H7 (cell line): ENCODE results near the gene UBE2N. TPM values are rescaled to one million over a fixed set of nuclear protein-coding genes. Genes with fewer than 3 reads are reported as not detected.
"Not testable (repeated sequence)": the region's sequence is repeated elsewhere in the genome, so short reads cannot be mapped to it uniquely, and the experiment has no call there.

Experiments used
- DNase-seq: peaks from one replicate; pipeline ENCODE4 v3.0.0; 2012
- H3K27me3 ChIP-seq: 2 replicates; pipeline ENCODE4 v1.6.0; 2011; ENCODE audit warnings: mild to moderate bottlenecking, low read length; ENCODE audit not compliant: control insufficient read depth, insufficient read depth
- H3K36me3 ChIP-seq: replicated peaks from 2 replicates; pipeline ENCODE4 v1.5.1; 2011; ENCODE audit warnings: low read length; ENCODE audit not compliant: control insufficient read depth, insufficient read depth
- H3K4me3 ChIP-seq: 2 replicates; pipeline ENCODE4 v1.5.1; 2011; ENCODE audit warnings: low read depth, mild to moderate bottlenecking, control low read depth, low read length, moderate library complexity; ENCODE audit not compliant: insufficient read depth
- total RNA-seq: library from RNA; depleted of rRNA; stranded (reverse); fragments of >200 nt; shearing (Covaris generic); gene quantifications from 2 replicates; pipeline ENCODE4 v1.2.3, GENCODE V29; 2014

The UBE2N gene
- total RNA-seq, 1 experiment from 2014 or later, result 342 TPM

DNA sequence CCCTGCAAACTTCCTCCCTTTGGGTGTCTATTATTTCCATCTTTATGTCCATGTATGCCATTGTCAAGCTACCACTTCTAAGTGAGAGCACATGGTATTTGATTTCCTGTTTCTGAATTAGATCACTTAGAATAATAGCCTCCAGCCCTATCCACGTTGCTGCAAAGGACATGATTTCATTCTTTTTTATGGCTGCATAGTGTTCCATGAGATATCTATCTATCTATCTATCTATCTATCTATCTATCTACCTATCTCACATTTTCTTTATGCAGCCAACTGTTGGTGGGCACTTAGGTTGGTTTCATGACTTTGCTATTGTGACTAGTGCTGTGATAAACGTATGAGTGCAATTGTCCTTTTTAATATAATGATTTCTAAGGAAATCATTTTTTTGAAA lies 14.3 kb upstream of the UBE2N start:
- no peak for DNase-seq
- Histone ChIP-seq H3K27me3 (no peaks in the 10 kb centered on the region), H3K36me3 (no peaks in the 10 kb centered on the region), H3K4me3 (no peak overlapping the region)

DNA sequence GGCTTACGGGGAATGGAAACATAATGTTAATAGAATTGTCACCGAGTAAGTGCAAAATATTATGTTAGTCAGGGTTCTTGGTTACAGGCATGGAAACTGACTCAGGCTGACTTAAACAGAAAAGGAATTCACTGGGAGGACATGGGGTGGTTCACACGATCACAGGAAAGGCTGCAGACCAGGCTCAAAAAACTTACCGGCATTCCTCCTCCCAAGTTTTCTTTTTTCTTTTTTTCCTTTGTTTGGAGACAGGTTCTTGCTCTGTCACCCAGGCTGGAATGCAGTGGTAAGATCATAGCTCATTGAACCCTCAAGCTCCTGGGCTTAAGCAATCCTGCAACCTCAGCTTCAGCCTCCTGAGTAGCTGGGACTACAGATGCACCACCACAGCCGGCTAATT lies 11.9 kb upstream of the UBE2N start:
- no peak for DNase-seq
- no peaks in the 10 kb centered on the region for H3K36me3 ChIP-seq
- H3K27me3 ChIP-seq, result no peaks in the 10 kb centered on the region
- H3K4me3 ChIP-seq, result no peak overlapping the region

DNA sequence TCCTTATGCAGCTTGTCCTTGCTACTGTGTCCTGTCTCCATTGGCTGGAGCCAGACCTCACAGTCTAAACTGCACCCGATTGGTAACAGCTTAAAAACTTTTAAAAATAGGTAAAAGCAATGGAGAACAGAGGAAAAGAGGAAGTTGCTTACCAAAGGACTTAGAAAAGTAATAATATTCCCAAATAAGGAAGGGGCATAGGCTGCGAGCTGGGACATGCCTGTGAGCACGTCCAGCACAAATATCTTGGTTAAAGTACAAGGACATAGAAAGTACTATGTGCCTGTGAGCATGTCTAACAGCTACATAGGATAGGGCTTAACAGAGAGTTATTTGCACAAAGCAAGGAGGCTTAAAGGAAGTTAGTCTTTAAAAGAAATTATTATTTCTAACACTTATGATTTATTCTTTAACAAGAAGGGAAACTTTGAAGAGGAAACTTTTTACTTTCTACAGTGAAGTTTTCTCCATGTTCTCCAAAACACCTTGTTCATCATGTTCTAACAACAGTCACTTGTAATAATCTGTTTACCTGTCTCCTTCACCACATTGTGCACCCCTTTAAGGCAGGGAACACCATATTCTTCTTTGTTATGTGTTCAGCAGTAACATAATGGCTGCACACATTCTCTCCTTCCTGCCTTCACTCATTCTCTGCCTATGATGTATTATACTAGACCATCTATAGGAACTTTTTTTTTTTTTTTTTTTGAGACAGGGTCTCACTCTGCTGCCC lies 9.8 kb upstream of the UBE2N start:
- no peak overlapping the region for H3K4me3 ChIP-seq
- no peaks in the 10 kb centered on the region for H3K27me3 ChIP-seq
- H3K36me3 ChIP-seq, result no peaks in the 10 kb centered on the region
- no peak for DNase-seq

DNA sequence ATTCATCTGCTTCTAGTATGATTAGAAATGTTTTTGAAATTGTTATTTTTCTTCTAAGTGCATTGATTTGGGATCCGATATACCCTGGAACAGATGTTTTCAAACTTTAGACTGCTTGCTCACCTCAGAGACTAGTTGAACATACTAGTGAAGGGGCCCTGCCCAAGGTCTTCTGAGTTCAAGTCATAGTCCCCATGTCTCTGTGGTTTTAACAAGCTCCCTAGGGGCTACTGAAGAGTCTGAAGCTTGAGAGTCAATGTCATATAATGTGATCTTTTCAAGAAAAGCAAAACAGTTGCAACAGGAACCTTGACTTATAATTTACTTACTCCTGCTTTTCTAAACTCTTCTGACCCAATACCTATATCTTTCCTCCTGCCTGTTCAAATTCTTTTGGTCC lies 7.5 kb upstream of the UBE2N start:
- no peak for DNase-seq
- Histone ChIP-seq H3K27me3 (no peaks in the 10 kb centered on the region), H3K36me3 (no peaks in the 10 kb centered on the region), H3K4me3 (no peak overlapping the region)

DNA sequence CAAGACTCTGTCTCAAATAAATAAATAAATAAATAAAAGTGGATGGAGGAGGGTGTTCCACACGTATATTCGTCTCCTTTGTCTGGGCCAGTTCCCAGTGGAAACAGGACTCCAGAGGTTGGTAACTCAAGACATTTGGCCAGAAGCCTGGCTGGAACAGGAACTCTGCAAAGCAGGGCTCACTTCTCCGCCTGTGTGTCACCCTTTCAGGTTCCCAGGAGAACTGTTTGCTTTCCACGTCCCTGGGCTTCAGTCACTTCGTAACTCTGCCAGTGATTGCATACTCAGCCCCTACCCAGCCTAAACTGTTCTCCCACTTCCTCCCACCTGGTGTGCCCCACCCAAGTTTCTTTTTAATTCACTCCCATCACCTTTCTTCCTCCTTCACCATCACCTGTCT lies 7.0 kb upstream of the UBE2N start:
- Histone ChIP-seq H3K27me3 (no peaks in the 10 kb centered on the region), H3K4me3 (no peak overlapping the region), H3K36me3 (no peaks in the 10 kb centered on the region)
- DNase-seq, result no peak

DNA sequence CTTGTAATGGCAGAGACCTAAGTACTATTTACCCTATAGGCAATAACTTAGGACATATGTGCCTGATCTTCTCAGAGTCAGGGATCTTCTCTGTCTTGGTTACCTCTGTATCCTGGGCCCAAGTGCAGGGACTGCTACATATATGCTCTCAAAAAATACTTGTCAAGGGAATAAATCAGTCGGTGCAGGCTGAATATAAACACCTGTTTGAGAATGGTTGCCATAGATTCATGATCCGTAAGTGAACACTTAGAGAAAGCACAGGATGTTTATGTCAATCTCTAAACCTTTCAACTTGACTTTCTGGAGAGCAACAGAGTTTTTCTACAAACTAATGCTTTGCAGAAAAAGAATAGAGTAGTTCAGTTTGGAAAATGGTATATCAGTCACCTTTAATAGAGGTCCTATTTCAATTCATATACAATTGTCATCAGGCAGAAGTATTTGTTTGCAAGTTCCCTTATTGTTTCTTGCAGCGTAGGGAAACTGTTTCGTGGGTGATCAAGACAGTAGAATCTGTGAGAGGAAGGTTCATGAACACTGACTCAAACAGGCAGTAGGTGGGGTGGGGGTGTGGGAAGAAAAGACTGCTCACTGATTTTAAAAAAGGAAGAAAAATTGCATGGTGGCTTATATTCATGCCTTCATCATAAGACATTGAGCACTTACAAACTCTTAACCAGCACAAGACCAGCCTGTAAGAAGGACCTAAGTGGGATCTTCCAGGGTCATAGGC lies 6.0 kb upstream of the UBE2N start:
- Histone ChIP-seq H3K4me3 (no peak overlapping the region), H3K27me3 (no peaks in the 10 kb centered on the region), H3K36me3 (no peaks in the 10 kb centered on the region)
- no peak for DNase-seq

DNA sequence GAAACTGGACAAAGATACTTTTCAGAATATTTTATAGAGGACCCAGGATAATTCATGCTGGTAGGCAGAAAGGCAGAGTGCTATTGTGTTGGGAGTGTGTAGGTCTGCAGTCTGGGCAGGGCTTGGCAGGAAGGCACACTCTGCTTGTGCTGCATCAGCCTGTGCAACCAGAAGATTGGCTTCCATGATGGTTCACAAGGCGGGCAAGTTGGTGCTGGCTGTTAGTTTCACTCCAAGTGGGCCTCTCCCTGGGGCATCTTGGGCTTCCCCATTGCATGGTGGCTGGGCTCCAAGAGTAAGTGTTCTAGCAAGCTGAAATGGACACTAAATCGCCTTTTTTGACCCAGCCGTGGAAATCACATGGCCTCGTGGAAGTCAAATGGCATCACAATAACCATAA lies 1.8 kb upstream of the UBE2N start:
- no peak for DNase-seq
- H3K27me3 ChIP-seq, result no peaks in the 10 kb centered on the region
- H3K36me3 ChIP-seq, result no peaks in the 10 kb centered on the region
- no peak overlapping the region for H3K4me3 ChIP-seq

DNA sequence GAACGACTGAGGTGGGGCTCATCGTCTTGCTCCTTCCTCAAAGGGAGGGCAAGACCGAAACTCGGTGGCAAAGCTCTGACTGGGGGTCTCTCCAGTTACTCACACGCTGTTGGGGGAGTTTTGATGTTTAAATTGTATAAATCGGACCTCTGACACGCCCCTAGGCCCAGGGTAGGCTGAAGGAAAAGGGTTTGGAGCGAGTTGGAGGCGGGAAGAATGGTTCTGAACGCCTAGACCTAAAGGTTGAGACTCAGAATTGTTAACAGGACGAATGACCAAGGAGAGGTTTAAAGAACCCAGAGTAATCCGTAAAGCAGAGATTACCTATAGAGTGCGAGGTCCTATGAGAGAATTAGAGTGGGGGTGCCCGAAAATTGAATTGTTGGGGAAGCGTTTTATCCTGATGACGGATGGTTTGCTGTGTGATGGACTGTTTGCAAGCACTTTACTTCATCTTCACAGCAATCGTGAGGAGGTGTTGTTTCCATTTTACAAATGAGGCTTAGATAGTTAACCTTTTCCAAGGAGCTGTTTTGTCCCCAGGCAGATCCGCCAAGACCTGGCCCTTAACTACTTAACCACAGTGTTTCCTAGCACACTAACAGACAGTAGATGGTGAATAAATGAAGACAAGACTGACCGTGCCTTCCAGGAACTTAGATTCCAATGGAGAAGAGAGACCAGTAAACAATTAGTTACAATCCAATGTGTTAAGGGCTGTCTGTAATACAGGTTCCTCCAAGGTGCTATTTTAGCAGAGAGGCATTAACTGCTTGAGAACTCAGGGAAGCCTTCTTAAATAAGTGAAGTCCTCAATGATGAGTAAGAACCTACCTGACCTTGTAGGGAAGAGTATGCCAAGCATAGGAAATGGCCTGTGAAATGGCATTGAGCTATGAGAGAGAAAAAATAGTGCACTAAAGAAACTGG lies 929 bp upstream of the UBE2N start:
- peak overlapping the region; percentile 94 for H3K4me3 ChIP-seq
- H3K36me3 ChIP-seq, result no peaks in the 10 kb centered on the region
- H3K27me3 ChIP-seq, result no peaks in the 10 kb centered on the region
- DNase-seq, result peak; percentile 16

DNA sequence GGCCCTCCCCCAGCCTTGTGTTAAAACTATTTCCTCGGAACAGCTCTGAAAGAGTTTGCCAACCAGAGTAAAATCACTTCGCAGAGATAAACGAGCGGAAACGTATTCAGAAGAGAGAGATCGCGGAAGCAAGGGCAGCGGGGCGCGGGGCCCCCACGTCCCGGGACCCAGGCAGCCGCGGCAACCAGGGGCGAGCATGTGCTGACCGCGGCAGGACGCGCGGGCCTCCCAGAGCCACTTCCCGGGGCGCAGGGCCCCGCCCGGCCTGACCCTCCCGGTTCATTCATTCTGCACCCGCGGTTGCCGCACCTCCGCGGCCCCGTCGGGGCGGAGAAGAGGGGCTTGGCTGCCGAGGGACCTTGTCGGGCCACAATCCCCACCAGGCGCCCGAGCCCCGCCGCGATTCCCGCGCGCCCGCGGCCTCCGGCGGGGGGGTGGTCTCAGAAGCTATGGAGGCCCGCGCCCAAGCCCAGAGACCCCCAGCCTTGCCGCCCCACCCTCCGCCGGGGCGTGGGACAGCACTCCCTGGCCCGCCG lies 598 bp downstream of the UBE2N start:
- no peaks in the 10 kb centered on the region for H3K36me3 ChIP-seq
- DNase-seq, result peak; percentile 74
- H3K4me3 ChIP-seq, result peak overlapping the region; percentile 94
- no peaks in the 10 kb centered on the region for H3K27me3 ChIP-seq

DNA sequence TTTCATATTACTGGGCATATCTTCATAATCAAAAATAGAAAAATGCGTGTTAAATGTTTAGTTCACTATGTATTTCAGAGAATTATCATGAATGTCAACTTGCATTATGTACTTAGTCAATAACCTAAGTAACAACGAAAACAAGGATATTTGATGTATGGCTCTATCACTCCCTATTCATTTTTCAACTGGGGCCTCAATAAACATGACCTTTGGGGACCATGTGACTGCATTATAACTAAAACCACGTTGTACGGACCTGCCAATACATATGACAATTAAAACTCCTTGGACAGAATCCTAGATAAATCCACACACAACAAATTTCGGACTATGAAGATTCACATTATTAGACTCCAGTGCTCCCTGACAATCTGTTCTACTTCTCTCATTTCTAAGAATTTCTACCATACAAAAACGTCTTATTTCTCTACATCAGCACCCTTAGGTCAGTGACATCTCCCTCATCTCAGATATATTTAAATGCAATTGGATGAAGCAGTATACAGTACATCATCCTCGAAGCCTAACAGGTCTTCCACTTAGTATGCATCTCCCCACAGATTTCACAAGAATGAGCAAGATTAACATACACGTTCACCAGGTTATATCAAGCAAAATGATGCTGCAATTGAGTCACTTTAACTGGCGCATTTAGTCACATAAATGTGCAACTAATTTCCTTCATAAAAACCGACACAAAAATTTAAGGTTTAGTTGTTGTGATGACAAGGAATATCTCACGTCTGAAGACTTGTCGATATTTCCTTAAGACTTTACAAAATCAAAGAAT lies 1.5 kb downstream of the UBE2N start:
- peak overlapping the region; percentile 94 for H3K4me3 ChIP-seq
- no peaks in the 10 kb centered on the region for H3K36me3 ChIP-seq
- H3K27me3 ChIP-seq, result no peaks in the 10 kb centered on the region
- no peak for DNase-seq

DNA sequence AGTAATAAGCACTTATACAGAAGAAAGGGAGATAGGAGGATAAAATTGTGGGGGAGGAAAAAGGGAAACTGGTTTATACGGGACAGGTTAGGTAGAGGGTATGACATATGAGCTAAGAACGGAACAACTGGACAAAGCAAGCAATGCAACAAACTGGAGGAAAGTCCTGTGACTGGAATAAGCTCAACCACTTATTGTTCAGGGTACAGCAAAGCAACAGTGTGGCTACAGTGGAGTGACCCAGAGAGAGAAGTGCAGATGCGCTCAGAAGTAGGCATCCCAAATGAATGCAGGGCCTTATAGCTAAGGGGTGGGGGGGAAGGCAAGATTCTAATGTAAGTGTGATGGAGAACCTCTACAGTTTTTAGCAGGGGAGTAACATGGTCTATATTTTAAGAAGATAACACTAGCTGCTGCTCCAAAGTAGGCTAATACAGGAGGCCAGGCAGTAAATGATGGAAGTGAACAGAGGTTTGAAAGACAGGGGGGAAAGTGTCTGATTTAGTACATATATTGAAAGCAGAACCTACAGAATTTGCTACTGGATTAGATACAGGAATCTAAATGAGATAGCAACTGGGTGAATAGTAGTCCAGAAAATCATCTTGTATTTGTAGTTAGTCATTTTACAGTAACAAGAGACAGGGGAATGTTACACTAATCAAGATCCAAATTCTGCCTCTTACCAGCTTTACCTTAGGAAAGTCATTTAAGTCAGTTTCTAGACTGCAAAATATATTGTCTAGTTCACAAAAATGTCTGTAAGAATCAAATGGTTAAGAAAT lies 3.3 kb downstream of the UBE2N start:
- no peaks in the 10 kb centered on the region for H3K36me3 ChIP-seq

DNA sequence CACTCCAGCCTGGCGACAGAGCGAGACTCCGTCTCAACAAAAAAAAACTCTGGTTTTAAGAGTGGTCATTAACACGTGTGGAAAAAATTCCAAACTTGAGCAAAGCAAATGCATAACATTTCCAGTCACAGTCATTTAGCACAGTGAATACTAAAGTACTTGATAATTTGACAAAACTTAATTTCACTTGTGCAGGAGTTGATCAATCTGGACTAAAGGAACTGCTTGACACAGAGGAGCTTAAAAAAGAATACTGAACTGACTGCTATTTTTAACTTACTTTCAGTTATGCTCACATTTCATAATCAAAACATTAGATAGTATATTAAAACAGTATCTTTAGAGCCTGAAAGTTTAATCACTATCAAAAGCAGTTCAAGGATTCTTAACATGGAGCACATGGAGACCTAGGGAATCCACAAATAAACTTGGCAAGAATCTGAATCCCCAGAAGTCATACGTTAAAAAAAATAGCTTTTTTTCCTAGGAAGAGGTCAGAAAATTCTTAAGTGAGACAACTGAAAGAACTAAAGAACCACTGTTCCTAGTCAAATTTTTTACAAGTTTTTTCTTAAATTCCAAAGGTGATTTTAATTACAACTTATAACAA lies 7.4 kb downstream of the UBE2N start:
- Histone ChIP-seq H3K36me3 (no peaks in the 10 kb centered on the region), H3K27me3 (no peaks in the 10 kb centered on the region), H3K4me3 (no peak overlapping the region)
- DNase-seq, result no peak

More for the DNA sequence above, 3.3 kb downstream of the UBE2N start:
- no peaks in the 10 kb centered on the region for H3K27me3 ChIP-seq
- no peak for DNase-seq
- no peak overlapping the region for H3K4me3 ChIP-seq

DNA sequence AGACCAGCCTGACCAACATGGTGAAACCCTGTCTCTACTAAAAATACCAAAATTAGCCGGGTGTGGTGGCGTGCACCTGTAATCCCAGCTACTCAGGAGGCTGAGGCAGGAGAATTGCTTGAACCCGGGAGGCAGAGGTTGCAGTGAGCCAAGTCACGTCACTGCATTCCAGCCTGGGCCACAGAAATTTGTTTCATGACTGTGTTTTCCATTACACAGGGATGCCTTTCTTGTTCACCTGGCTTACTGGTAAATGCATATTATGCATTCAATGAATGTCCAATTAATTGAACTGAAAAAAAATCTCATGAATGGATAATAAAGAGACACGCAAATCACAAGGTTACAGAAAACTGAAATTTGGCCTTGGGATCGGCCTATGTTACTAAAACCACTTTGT lies 9.7 kb downstream of the UBE2N start:
- H3K27me3 ChIP-seq, H3K4me3 ChIP-seq, H3K36me3 ChIP-seq, DNase-seq: not testable (repeated sequence)
